Endothelial cell of umbilical vein (primary cell): ENCODE data around the gene GLYATL1. TPM values are rescaled to one million over a fixed set of nuclear protein-coding genes. Genes with fewer than 3 reads are reported as not detected.

Experiments
- BruUV-seq: library from RNA; stranded (reverse); fragments of 400-500 nt; replicated peaks from 2 replicates; lab custom pipeline; 2021; lab: Mats Ljungman, UMichigan
- CTCF ChIA-PET: fragments of 300-600, 350-600 bp; sonication (Branson Sonifier 250); formaldehyde crosslinking; loops from one replicate; lab custom pipeline; 2021; ENCODE audit warnings: antibody characterized with exemption, inconsistent platforms; lab: Charles Lee
- POLR2A ChIA-PET: fragments of 300-600, 350-600 bp; sonication (Branson Sonifier 250); formaldehyde crosslinking; loops from one replicate; lab custom pipeline; 2021; ENCODE audit warnings: antibody characterized with exemption, inconsistent platforms; lab: Charles Lee
- DNase-seq: peaks from one replicate; pipeline ENCODE4 v3.0.0-alpha.2; 2011; ENCODE audit warnings: low read depth, low spot score
- FAIRE-seq: peaks from 2 replicates; lab custom pipeline; 2011; peaks lifted over from hg19 to GRCh38; lab: Jason Lieb, UNC
- H2AFZ ChIP-seq: 2 replicates; pipeline ENCODE4 v1.6.0; 2012; ENCODE audit warnings: low read depth, low read length, control low read depth, inconsistent platforms
- H3K27ac ChIP-seq: 2 replicates; pipeline ENCODE4 v1.5.1; 2011; ENCODE audit warnings: low read depth, mild to moderate bottlenecking, control low read depth, low read length, moderate library complexity; ENCODE audit not compliant: insufficient read depth
- H3K27me3 ChIP-seq, 2 experiments: 2 replicates each; pipeline versions ENCODE4 v1.6.0 to v1.6.1; 2011; ENCODE audit warnings: low read length in 2 of 2, mixed read lengths in 1 of 2; ENCODE audit not compliant: control insufficient read depth in 2 of 2, insufficient read depth in 2 of 2
- H3K36me3 ChIP-seq, 2 experiments: 2 replicates in 1 of 2; 3 replicates in 1 of 2; pipeline ENCODE4 v1.5.1; 2011; ENCODE audit warnings: low read length in 2 of 2, mild to moderate bottlenecking in 1 of 2, moderate library complexity in 1 of 2; ENCODE audit not compliant: control insufficient read depth in 2 of 2, insufficient read depth in 2 of 2; ENCODE audit errors: extremely low read depth in 1 of 2
- H3K4me1 ChIP-seq: 3 replicates; pipeline ENCODE4 v1.5.1; 2011; ENCODE audit warnings: mild to moderate bottlenecking, low read length; ENCODE audit not compliant: control insufficient read depth, insufficient read depth; ENCODE audit errors: extremely low read depth
- H3K4me2 ChIP-seq: 2 replicates; pipeline ENCODE4 v1.6.1; 2011; ENCODE audit warnings: low read length, control low read depth, mixed read lengths; ENCODE audit not compliant: insufficient read depth
- H3K4me3 ChIP-seq, 3 experiments: fragments of 200-600 bp in 1 of 3; sonication (generic), shearing (Covaris generic) in 1 of 3; replicated peaks in 1 of 3; 2 replicates each; pipeline ENCODE4 v1.5.1; 2011 to 2016; ENCODE audit warnings: control low read depth in 3 of 3, low read length in 3 of 3, mild to moderate bottlenecking in 2 of 3, inconsistent platforms in 1 of 3, low read depth in 1 of 3, moderate library complexity in 1 of 3; ENCODE audit not compliant: insufficient read depth in 1 of 3
- H3K79me2 ChIP-seq: 2 replicates; pipeline ENCODE4 v1.6.0; 2012; ENCODE audit warnings: low read length, inconsistent platforms; ENCODE audit not compliant: control insufficient read depth, insufficient read depth
- H3K9ac ChIP-seq: replicated peaks from 2 replicates; pipeline ENCODE3; 2011; ENCODE audit warnings: low read length, control low read depth; ENCODE audit not compliant: insufficient read depth; ENCODE audit errors: extremely low read depth
- H3K9me1 ChIP-seq: replicated peaks from 3 replicates; pipeline ENCODE4 v1.6.0; 2011; ENCODE audit warnings: mild to moderate bottlenecking, low read length; ENCODE audit not compliant: control insufficient read depth, insufficient read depth; ENCODE audit errors: extremely low read depth
- H3K9me3 ChIP-seq: replicated peaks from 2 replicates; pipeline ENCODE4 v1.5.1; 2012; ENCODE audit warnings: low read length, inconsistent platforms; ENCODE audit not compliant: control insufficient read depth, insufficient read depth
- H4K20me1 ChIP-seq: replicated peaks from 2 replicates; pipeline ENCODE3; 2011; ENCODE audit warnings: mild to moderate bottlenecking, low read length; ENCODE audit not compliant: control insufficient read depth, insufficient read depth; ENCODE audit errors: extremely low read depth
- CTCF ChIP-seq, 2 donors: IDR thresholded peaks; 1 replicate in 1 of 2; 2 replicates in 1 of 2; pipeline ENCODE4 v1.5.1; 2011; ENCODE audit warnings: low read length in 2 of 2, mild to moderate bottlenecking in 2 of 2, moderate library complexity in 2 of 2, control low read depth in 1 of 2, inconsistent platforms in 1 of 2, low read depth in 1 of 2; ENCODE audit not compliant: insufficient read depth in 1 of 2; ENCODE audit errors: extremely low read depth in 1 of 2
- EZH2 ChIP-seq: IDR thresholded peaks from 2 replicates; pipeline ENCODE4 v1.6.1; 2012; ENCODE audit warnings: borderline replicate concordance, low read depth, mild to moderate bottlenecking, moderate library complexity, low read length, inconsistent platforms; ENCODE audit not compliant: severe bottlenecking
- FOS ChIP-seq: IDR thresholded peaks from 2 replicates; pipeline ENCODE4 v1.6.1; 2011; ENCODE audit warnings: mild to moderate bottlenecking, low read length, moderate library complexity, borderline replicate concordance; ENCODE audit not compliant: insufficient read depth
- GATA2 ChIP-seq: IDR thresholded peaks from 2 replicates; pipeline ENCODE4 v1.7.0; 2011; ENCODE audit warnings: low read depth, mild to moderate bottlenecking, moderate library complexity, mixed read lengths, low read length; ENCODE audit not compliant: insufficient read length, insufficient read depth
- JUN ChIP-seq: IDR thresholded peaks from 2 replicates; pipeline ENCODE4 v1.6.1; 2011; ENCODE audit warnings: borderline replicate concordance, low read depth; ENCODE audit not compliant: insufficient read length, insufficient read depth
- MAX ChIP-seq: IDR thresholded peaks from 2 replicates; pipeline ENCODE4 v1.6.1; 2011; ENCODE audit not compliant: insufficient read depth, insufficient read length
- MYC ChIP-seq: IDR thresholded peaks from one replicate; pipeline ENCODE4 v1.6.1; 2011; ENCODE audit warnings: mild to moderate bottlenecking, low read depth, low read length
- POLR2A ChIP-seq: IDR thresholded peaks from 2 replicates; pipeline ENCODE4 v1.6.1; 2012; ENCODE audit warnings: low read depth, mild to moderate bottlenecking, control low read depth, low read length
- POLR2AphosphoS5 ChIP-seq: IDR thresholded peaks from 2 replicates; pipeline ENCODE4 v1.6.1; 2012; ENCODE audit warnings: low read depth, mild to moderate bottlenecking, control low read depth, low read length, moderate library complexity; ENCODE audit not compliant: insufficient read depth
- dilution Hi-C: fragments of 300-500 bp; cut with MboI; formaldehyde crosslinking; loops from one replicate; pipeline ENCODE4 v1.15.0; 2019; ENCODE audit warnings: low sequenced_read_pairs; ENCODE audit not compliant: extremely low pct_ligation_motif_present
- intact Hi-C: fragments of 100-400 bp; cut with micrococcal nuclease; formaldehyde crosslinking; loops from one replicate; pipeline ENCODE4 v1.10.0; 2022
- polyA plus RNA-seq, 4 experiments: library from polyadenylated mRNA; depleted of rRNA in 3 of 4; stranded (reverse) in 3 of 4; unstranded in 1 of 4; fragments of >200 nt; gene quantifications; 2 replicates each; pipeline versions ENCODE4 v1.2.1 to v1.2.3, GENCODE V29; 2011 to 2012; ENCODE audit warnings: missing spikeins in 1 of 4
- total RNA-seq: library from RNA; stranded (reverse); gene quantifications from 2 replicates; pipeline ENCODE4 v1.2.3, GENCODE V29; 2021

GLYATL1 gene
- total and polyA plus RNA-seq, 2 donors (not counting 3 experiments of a cell fraction or from before 2014, with no cell fraction given), result not detected

- no peaks in the 10 kb centered on the region for H3K4me1 ChIP-seq
- ChIA-PET CTCF (no interaction called here), POLR2A (no interaction called here)
- no peaks in the 10 kb centered on the region for H3K36me3 ChIP-seq
- dilution Hi-C loops, result no loop called here
- H4K20me1 ChIP-seq, result no peaks in the 10 kb centered on the region
- no peaks in the 10 kb centered on the region for H3K9me3 ChIP-seq
- no peak overlapping the region for H3K4me2 ChIP-seq
- H3K79me2 ChIP-seq, result no peaks in the 10 kb centered on the region
- intact Hi-C loops, result no loop called here
- TF ChIP-seq MYC (no peak), FOS (no peak), EZH2 (no peak), POLR2AphosphoS5 (no peak), MAX (no peak), GATA2 (no peak), POLR2A (no peak), CTCF (IDR thresholded peaks at IDR 0.05; ENCODE audit: extremely low read depth in 1 of 2, insufficient read depth in 1 of 2, low read depth in 1 of 2, low read length in 2 of 2) (no peak), JUN (no peak)
- no peak overlapping the region for H2AFZ ChIP-seq
- FAIRE-seq, result no peak
- no peak for DNase-seq
- no peak overlapping the region for H3K27ac ChIP-seq
- H3K9ac ChIP-seq, result no peak overlapping the region
- no peaks in the 10 kb centered on the region for H3K9me1 ChIP-seq
- H3K27me3 ChIP-seq, result no peaks in the 10 kb centered on the region
- BruUV-seq, result no TSS peak
- H3K4me3 ChIP-seq, result no peak overlapping the region
Measured at GRCh38 chr11:58979222-58979621, 39.9 kb downstream of the GLYATL1 start.
